GM12873 (cell line): Measurements from ENCODE around the gene FARS2.

Source experiments
- TF ChIP-seq, protein P1 (sequence below): IDR thresholded peaks from 2 replicates; pipeline ENCODE4 v1.5.1; 2012; ENCODE audit warnings: low read depth, mild to moderate bottlenecking, moderate library complexity, low read length, control low read depth; ENCODE audit not compliant: insufficient read depth; ENCODE audit errors: missing control alignments

Gene FARS2

DNA sequence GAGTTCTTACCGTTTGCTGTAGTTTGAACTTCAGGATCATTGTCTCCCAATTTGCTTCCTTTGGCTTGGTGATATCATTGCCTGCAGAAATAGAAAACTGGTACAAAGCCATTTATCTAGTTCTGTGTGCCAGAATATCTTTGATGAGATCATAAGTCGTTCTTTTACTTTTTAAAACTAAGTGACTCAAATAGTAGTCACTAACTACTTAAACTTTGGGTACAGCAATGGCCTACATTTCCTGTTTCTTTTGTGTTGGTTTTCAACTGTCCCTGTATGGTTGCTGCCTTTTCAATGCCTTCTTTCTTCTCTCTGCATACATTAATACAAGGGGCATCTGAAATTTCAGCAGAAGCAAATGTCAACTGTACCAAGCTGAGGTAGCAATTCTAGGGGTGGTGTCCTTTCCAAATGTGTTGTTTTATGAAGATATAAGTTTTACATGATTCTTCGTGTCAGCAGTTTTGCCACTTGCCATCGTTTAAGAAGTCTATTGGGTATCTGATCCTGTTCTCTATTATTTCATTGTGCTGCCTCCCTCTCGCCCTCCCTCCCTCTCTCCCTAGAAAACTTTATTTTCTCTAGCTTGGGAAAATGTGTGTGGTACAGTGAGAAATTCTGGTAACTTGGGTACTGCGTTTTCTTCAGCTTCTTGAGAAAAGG lies 238.5 kb downstream of the FARS2 start:
- TF ChIP-seq, protein P1, sequence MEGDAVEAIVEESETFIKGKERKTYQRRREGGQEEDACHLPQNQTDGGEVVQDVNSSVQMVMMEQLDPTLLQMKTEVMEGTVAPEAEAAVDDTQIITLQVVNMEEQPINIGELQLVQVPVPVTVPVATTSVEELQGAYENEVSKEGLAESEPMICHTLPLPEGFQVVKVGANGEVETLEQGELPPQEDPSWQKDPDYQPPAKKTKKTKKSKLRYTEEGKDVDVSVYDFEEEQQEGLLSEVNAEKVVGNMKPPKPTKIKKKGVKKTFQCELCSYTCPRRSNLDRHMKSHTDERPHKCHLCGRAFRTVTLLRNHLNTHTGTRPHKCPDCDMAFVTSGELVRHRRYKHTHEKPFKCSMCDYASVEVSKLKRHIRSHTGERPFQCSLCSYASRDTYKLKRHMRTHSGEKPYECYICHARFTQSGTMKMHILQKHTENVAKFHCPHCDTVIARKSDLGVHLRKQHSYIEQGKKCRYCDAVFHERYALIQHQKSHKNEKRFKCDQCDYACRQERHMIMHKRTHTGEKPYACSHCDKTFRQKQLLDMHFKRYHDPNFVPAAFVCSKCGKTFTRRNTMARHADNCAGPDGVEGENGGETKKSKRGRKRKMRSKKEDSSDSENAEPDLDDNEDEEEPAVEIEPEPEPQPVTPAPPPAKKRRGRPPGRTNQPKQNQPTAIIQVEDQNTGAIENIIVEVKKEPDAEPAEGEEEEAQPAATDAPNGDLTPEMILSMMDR, result no peak

DNA sequence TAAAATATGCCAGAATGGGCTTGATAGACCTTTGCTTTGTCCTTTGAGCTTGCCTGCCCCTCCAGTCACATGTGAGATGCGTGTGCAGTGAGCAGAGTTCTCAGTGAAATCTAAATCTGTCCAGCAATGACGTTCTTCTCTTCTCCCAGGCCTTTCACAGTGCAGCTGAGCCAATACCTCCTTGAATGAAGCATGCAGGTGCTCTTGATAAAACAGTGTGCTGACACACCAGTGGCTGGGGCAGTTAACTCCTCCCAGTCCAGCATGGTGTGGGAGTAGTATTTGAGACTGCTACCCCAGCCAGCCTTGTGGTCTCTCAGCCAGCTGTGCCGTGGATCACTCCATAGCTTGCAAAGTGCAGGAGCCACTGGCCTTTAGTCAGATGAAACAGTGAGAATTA lies 240.5 kb downstream of the FARS2 start:
- TF ChIP-seq, protein P1, result no peak

DNA sequence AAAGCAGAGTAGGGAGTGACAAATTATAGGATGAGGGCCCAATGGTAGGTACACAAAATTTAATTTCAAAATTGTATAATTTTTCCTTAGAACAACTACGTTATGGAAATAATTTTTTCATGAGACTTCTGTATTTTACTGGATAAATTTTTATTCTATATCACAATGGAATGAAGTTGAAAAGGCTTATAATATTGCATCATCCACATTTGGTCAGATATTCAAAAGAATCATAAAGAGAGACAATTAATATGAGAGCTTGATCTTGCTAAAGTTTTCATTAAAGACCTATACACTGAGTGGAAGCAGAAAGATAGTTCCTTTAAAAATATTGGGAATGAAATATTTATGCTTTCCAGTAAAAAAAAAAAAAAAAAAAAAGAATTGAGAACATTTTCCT lies 242.8 kb downstream of the FARS2 start:
- TF ChIP-seq, protein P1, result no peak

DNA sequence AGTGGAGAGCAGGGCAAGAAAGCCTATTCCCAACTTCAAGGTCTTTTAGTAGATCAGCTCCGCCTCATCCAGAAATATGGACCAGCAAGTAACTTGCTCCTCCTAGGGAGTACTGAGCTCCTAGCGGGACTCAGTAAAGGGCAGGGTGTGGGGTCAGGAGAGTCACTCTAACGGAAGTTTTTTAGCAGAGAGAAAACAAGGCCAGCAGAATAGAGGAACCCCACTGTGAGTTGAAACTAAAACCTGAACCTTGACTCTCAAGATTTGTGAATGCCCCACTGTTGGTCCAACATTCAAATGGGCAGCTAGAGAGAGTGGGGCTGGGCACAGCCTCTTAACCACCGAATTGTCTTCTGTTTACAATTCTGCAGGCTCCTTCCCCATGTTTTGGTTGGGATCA lies 244.8 kb downstream of the FARS2 start:
- TF ChIP-seq, protein P1, result no peak

DNA sequence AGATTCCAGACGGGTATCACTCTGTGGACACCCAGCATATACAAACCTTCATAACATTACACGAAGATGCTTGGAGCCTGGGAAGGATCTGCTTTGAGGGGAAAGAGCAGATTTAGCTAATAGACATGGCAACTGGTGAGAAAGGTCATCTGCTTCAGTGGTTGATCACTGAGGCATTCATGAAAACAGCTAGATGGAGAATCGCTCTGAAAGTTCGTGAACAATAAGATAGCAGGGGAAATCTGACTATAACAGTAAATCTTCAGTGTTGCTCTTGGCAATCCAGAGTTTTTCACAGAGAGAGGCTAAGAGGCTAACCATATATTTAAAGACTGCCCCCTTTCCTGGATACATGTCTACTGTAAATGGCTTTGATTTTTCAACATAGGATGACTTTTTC lies 245.3 kb downstream of the FARS2 start:
- TF ChIP-seq, protein P1, result no peak

DNA sequence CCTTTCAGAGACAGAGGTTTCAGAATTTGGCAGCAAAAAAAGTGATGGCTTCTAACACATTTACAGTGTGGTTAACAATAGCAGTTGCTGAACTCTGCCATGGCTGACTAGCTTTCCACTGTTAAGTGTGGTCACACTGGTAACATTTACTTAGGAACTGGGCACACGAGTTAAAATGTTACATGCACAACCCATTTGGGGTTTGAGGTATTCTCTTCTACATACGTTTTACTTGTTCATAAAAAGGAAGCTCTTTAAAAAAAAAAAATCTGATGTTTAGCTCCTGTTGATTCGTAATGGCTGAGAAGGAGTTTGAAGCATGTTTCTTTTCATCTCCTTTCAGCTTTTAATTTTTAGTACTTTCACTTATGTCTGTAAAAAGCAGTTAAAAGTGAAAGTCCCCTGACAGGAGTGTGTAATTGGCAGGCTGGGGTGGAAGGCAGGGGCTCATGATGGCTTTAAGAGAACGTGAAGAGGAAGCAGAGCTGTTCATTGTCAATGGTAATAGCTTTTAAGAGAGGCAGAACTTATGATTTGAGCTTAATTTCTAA lies 245.9 kb downstream of the FARS2 start:
- TF ChIP-seq, protein P1, result no peak

DNA sequence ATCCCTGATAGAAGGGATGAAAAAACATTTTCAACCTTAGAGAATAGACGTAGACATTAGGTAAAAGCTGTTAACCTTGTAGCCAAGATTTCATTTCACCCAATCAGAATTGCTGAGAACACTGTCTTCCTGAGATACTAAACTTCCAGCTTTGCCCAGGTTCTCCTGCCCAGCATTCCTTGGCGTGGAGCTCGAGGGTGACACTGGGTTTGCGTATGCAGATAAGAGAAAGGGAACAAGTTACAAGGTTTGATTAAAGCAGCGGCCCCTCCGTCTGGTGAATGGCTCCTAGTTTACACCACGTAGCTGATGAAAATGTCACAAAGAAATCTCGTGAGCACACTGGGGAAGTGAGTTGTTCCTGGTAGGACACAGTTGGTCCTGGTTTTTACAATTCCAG lies 247.8 kb downstream of the FARS2 start:
- TF ChIP-seq, protein P1, result no peak
